Activated CD8-positive, alpha-beta T cell treated with anti-CD3 and anti-CD28 coated beads for 36 hours (primary cell): ENCODE data around the gene RALGPS2. TPM values are rescaled to one million over a fixed set of nuclear protein-coding genes. Genes with fewer than 3 reads are reported as not detected.

Source experiments
- ATAC-seq: fragments of 200-7000 bp; cut with Tn5 transposase; one replicate; pipeline ENCODE4 v1.10.0; 2021; ENCODE audit warnings: mild to moderate bottlenecking, moderate library complexity
- CTCF ChIA-PET: fragments of 350-600 bp; sonication (Branson Sonifier 250); formaldehyde crosslinking; loops from one replicate; lab custom pipeline; 2021; ENCODE audit warnings: antibody characterized with exemption; lab: Charles Lee
- POLR2A ChIA-PET: fragments of 350-600 bp; sonication (Branson Sonifier 250); formaldehyde crosslinking; loops from one replicate; lab custom pipeline; 2021; ENCODE audit warnings: antibody characterized with exemption; lab: Charles Lee
- DNase-seq: peaks from one replicate; pipeline ENCODE4 v3.0.0-alpha.2; 2020
- H3K27ac Mint-ChIP-seq: one replicate; pipeline ENCODE4 v1.8.0; 2021; ENCODE audit warnings: mild to moderate bottlenecking, mixed read lengths
- H3K27me3 Mint-ChIP-seq: one replicate; pipeline ENCODE4 v1.8.0; 2021; ENCODE audit warnings: mixed read lengths
- H3K36me3 Mint-ChIP-seq: one replicate; pipeline ENCODE4 v1.8.0; 2021; ENCODE audit warnings: low read depth, mixed read lengths
- H3K4me1 Mint-ChIP-seq: one replicate; pipeline ENCODE4 v1.8.0; 2021; ENCODE audit warnings: low read depth, mixed read lengths
- H3K4me3 Mint-ChIP-seq: one replicate; pipeline ENCODE4 v1.8.0; 2021; ENCODE audit warnings: mild to moderate bottlenecking, moderate library complexity, mixed read lengths
- H3K9me3 Mint-ChIP-seq: one replicate; pipeline ENCODE4 v1.8.0; 2021; ENCODE audit warnings: mixed read lengths
- intact Hi-C: fragments of 100-400 bp; cut with micrococcal nuclease; formaldehyde crosslinking; loops from one replicate; pipeline ENCODE4 v1.10.0; 2022
- total RNA-seq, 2 experiments: library from RNA; stranded (reverse); gene quantifications; one replicate each; pipeline ENCODE4 v1.2.3, GENCODE V29; 2021
- TF ChIP-seq, protein P1 (sequence below): fragments of 200-600 bp; IDR thresholded peaks from one replicate; pipeline ENCODE4 v1.8.0; 2022; ENCODE audit warnings: antibody characterized with exemption, mild to moderate bottlenecking

The RALGPS2 gene
- total RNA-seq, 2 experiments from 2014 or later, result 2.8 to 4.8 TPM

DNA sequence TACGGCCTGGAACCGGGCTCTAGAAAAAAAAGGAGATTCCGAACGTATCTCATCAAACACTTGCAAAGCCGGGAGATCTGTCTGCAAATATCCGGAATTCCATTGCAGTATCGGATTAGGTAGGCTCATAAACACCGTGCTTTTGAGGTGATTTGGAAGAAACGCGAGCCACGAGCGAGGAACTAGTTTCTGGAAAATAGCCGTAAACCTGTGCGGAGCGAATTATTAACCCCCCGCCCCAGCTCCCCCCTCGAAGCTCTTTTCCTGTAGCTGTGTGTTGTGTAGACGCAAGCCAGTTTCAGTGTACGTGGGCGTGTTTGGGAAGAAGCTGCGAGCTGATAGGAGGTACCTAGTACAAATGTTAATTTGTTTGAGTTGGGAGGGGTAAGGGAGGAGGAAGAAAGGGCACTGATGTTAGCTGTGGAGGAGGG, 1.1 kb downstream of the RALGPS2 start:
- CTCF ChIA-PET, result interaction anchor here (0.8 to 1.2 kb wide), 3 partner anchors 27 to 277 kb away, joined by 3 to 7 read pairs (median 4); no protein-coding TSS in a partner anchor
- peak overlapping the region; percentile 81 for H3K4me3 Mint-ChIP-seq
- peaks cover 4% of the 10 kb centered on the region for H3K27me3 Mint-ChIP-seq
- peak; percentile 78 for ATAC-seq
- POLR2A ChIA-PET, result no interaction called here
- intact Hi-C loops, result no loop called here
- DNase-seq, result peak; percentile 80
- H3K27ac Mint-ChIP-seq, result peak overlapping the region; percentile 55
- TF ChIP-seq, protein P1, sequence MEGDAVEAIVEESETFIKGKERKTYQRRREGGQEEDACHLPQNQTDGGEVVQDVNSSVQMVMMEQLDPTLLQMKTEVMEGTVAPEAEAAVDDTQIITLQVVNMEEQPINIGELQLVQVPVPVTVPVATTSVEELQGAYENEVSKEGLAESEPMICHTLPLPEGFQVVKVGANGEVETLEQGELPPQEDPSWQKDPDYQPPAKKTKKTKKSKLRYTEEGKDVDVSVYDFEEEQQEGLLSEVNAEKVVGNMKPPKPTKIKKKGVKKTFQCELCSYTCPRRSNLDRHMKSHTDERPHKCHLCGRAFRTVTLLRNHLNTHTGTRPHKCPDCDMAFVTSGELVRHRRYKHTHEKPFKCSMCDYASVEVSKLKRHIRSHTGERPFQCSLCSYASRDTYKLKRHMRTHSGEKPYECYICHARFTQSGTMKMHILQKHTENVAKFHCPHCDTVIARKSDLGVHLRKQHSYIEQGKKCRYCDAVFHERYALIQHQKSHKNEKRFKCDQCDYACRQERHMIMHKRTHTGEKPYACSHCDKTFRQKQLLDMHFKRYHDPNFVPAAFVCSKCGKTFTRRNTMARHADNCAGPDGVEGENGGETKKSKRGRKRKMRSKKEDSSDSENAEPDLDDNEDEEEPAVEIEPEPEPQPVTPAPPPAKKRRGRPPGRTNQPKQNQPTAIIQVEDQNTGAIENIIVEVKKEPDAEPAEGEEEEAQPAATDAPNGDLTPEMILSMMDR, result no peak
- H3K36me3 Mint-ChIP-seq, result no peaks in the 10 kb centered on the region
- H3K9me3 Mint-ChIP-seq, result no peaks in the 10 kb centered on the region
- peaks cover 19% of the 10 kb centered on the region for H3K4me1 Mint-ChIP-seq

DNA sequence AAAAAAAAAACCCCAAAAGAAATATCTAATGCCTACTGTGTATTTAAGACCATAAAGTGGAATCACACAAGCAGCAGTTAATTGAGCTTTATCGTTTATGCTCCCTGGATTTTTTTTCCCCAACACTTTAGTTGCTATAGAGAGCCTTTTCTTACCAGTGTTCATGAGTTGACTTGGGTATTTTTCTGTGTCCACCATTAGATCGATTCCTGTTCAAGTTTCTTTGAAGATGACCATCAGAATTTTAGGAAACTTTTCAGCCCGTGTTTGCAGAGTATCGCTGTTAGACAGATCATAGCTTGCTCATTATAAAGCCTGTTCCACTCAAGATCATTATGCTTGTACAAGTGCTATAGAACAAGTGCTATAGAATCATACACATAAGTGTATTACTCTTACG, 1.5 kb downstream of the RALGPS2 start:
- no peak overlapping the region for H3K27ac Mint-ChIP-seq
- H3K4me3 Mint-ChIP-seq, result peak overlapping the region; percentile 81
- DNase-seq (no peak), ATAC-seq (no peak)
- H3K36me3 Mint-ChIP-seq, result peaks cover 1% of the 10 kb centered on the region
- intact Hi-C loops, result no loop called here
- ChIA-PET CTCF (interaction anchor here (0.6 to 1.2 kb wide), 4 partner anchors 27 to 276 kb away, joined by 3 to 7 read pairs (median 3); no protein-coding TSS in a partner anchor), POLR2A (interaction anchor here (0.6 kb wide), 1 partner anchor 70 kb away, joined by 3 read pairs; no protein-coding TSS in a partner anchor)
- TF ChIP-seq, protein P1, result no peak
- no peaks in the 10 kb centered on the region for H3K9me3 Mint-ChIP-seq
- H3K4me1 Mint-ChIP-seq, result peaks cover 19% of the 10 kb centered on the region
- peaks cover 4% of the 10 kb centered on the region for H3K27me3 Mint-ChIP-seq

DNA sequence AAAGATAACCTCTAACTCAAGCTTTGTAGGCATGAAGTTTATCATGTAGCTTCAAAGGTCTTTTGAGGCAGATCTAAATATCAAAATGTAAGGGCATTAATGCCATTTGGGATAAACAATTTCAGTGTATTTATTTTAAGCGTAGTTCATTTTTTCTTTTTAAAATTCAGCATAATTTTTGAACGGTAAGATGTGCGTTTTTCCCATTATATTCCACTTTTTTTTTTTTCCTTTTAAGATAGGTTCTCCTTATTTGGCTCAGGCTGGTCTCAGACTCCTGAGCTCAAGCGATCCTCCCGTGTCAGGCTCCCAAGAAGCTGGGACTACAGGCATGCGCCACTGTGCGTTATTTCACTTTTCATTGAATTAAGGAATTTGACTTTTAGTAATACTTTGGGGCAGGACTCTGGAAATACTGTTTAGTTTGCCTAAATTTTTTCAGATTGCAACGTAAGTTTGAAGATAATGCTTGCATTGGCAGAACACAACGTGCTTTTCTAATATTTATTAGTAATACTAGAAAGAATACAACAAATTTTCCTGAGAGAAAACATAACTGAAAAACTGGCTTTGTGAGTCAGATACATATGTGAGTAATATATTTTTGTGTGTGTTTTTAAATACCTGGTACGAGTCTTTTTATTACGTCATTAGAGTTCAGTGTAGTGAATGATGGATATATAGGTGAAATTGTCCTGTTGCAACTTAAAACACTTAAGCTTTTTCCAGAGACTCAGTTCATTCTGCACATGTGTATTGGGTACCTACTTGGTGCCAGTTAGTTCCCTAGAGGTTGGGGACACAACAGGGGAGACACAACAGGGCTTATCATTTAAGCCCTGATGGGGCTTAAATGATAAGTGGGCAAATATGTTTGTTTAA, 2.2 kb downstream of the RALGPS2 start:
- peaks cover 6% of the 10 kb centered on the region for H3K36me3 Mint-ChIP-seq
- peaks cover 2% of the 10 kb centered on the region for H3K9me3 Mint-ChIP-seq
- ChIA-PET POLR2A (interaction anchor here (0.6 kb wide), 1 partner anchor 70 kb away, joined by 3 read pairs; no protein-coding TSS in a partner anchor), CTCF (interaction anchor here (0.6 to 1.2 kb wide), 4 partner anchors 26 to 276 kb away, joined by 3 to 7 read pairs (median 3); no protein-coding TSS in a partner anchor)
- H3K4me1 Mint-ChIP-seq, result peaks cover 19% of the 10 kb centered on the region
- H3K4me3 Mint-ChIP-seq, result peak overlapping the region; percentile 81
- TF ChIP-seq, protein P1, result no peak
- no peak overlapping the region for H3K27ac Mint-ChIP-seq
- DNase-seq (no peak), ATAC-seq (no peak)
- H3K27me3 Mint-ChIP-seq, result peaks cover 4% of the 10 kb centered on the region
- intact Hi-C loops, result no loop called here

DNA sequence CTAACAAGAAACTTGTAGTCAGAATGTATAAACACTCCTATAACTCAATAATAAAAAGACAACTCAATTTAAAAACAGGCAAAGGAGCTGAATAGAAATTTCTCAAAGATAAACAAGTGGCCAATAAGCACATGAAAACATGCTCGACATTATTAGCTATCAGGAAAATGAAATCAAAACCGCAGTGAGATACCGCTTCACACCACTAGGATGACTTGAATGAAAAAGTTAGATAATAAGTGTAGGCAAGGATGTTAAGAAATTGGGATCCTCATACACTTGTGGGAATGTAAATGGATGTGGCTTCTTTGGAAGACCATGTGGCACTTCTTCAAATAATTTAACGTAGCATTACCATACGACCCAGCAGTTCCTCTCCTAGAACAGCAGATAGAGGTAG, 8.9 kb downstream of the RALGPS2 start:
- H3K4me1 Mint-ChIP-seq, result peaks cover 2% of the 10 kb centered on the region
- ChIA-PET POLR2A (no interaction called here), CTCF (interaction anchor here (1.2 kb wide), 1 partner anchor 22 kb away, joined by 3 read pairs; no protein-coding TSS in a partner anchor)
- ATAC-seq, result no peak
- DNase-seq, result peak; percentile 8
- intact Hi-C loops, result no loop called here
- H3K36me3 Mint-ChIP-seq, result peaks cover 7% of the 10 kb centered on the region
- peaks cover 2% of the 10 kb centered on the region for H3K9me3 Mint-ChIP-seq
- H3K27me3 Mint-ChIP-seq, result no peaks in the 10 kb centered on the region
- TF ChIP-seq, protein P1, result peak; percentile 52
- H3K4me3 Mint-ChIP-seq, result no peak overlapping the region
- H3K27ac Mint-ChIP-seq, result no peak overlapping the region

DNA sequence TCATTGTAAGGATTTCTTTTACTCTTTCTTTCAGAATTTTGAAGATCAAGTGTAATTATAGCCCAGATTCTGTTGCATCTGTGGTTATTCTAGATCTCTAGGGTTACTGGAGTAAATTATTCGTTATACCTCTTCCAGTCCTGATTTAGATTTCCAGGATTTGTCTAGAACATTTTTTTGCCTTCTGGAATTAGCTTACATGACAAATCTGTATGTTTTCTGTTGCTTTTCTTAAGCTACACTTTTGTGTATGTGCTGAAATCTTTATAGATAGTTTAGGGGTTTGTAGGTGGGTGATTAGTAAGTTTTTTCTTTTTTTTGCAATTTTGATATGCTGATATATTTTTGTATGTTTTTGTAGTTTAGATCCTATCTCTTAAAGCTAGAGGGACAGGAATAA, 13.7 kb downstream of the RALGPS2 start:
- ATAC-seq (no peak), DNase-seq (no peak)
- Mint-ChIP-seq H3K4me3 (no peak overlapping the region), H3K36me3 (peaks cover 10% of the 10 kb centered on the region), H3K27ac (no peak overlapping the region), H3K4me1 (no peaks in the 10 kb centered on the region), H3K9me3 (peaks cover 2% of the 10 kb centered on the region), H3K27me3 (no peaks in the 10 kb centered on the region)
- TF ChIP-seq, protein P1, result no peak
- intact Hi-C loops, result no loop called here
- ChIA-PET CTCF (interaction anchor here (1.9 kb wide), 1 partner anchor 15 kb away, joined by 8 read pairs; no protein-coding TSS in a partner anchor), POLR2A (no interaction called here)
